Astrocyte of the hippocampus (primary cell): ENCODE measurements around the gene DNAH3.
"Not testable (repeated sequence)": the region's sequence is repeated elsewhere in the genome, so short reads cannot be mapped to it uniquely, and the experiment has no call there.

Experiments used
- DNase-seq: peaks from one replicate; pipeline ENCODE4 v3.0.0; 2011; ENCODE audit warnings: low read depth, low spot score

Gene DNAH3

GRCh38 chr16:21128991-21129390 lies 21.7 kb downstream of the DNAH3 start:
- DNase-seq: no peak

GRCh38 chr16:21126518-21126917 lies 24.1 kb downstream of the DNAH3 start:
- no peak for DNase-seq

DNA sequence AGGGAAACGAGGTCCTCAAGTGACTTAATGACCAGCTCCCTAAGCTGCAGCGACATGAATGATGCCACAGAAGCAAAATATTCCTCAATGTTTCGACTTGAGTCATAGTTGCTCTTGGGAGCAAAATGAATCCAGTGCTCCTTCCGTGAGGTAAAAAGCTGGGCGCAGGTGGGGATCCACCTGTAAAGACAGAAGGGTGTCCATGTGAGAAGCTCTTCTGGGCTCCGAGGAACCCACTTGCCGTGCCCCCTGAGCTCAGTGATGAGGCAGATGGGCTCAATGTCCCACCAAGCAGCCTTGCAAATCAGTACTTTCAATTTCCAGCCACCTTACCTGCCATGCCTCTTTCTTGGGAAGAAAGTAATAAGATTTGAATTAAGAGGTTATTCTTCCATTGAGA lies 25.5 kb downstream of the DNAH3 start:
- no peak for DNase-seq

- no peak for DNase-seq
These were observed 29.6 kb downstream of the DNAH3 start for GRCh38 chr16:21120976-21121520.

DNA sequence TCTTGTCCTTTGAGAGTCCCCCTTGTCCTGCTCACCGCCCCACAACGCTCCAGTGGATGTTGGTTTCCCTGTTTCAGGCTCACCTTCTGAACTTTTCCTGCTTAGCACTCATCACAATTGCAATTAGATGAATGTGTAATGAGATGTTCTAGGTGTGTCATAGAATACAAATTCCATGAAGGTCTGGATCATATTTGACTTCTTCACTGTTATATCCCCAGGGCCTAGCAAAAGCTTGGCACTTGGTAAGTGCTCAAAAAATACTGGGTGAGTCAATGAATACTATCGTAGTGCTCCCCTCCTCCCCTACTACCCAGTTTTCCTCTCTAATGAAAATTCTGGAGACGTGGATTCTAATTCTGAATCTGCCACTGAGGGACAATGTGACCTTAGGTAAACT lies 33.1 kb downstream of the DNAH3 start:
- DNase-seq: no peak

DNA sequence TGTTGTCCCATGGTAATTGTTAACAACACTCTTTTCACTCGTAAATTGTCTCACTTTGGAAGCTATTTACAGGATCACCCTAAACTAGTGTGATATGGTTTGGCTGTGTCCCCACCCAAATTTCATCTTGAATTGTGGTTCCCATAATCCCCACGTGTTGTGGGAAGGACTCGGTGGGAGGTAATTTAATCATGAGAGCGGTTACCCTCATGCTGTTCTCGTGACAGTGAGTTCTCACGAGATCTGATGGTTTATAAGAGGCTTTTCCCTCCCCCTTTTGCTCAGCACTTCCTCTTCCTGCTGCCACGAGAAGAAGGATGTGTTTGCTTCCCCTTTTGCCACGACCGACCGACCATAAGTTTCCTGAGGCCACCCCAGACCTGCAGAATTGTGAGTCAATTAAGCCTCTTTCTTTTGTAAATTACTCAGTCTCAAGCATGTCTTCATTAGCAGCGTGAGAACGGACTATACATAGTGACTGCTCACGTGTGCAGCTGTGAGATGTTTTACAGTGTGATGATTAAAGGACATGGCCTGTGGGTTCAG lies 34.4 kb downstream of the DNAH3 start:
- DNase-seq: no peak

DNA sequence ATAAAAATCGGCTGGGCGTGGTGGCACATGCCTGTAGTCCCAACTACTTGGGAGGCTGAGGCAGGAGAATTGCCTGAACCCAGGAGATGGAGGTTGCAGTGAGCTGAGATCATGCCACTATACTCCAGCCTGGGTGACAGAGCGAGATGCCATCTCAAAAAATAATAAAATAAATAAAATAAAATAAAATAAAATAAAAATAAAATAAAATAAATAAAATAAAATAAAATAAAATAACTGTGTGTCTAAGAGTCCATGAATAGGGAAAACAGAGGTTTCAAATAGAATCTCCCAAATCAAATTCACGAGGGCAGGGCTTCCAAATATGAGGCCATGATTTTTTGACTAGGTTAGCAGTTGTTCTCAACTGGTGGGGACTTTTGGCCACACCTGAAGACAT lies 35.1 kb downstream of the DNAH3 start:
- DNase-seq: not testable (repeated sequence)

DNA sequence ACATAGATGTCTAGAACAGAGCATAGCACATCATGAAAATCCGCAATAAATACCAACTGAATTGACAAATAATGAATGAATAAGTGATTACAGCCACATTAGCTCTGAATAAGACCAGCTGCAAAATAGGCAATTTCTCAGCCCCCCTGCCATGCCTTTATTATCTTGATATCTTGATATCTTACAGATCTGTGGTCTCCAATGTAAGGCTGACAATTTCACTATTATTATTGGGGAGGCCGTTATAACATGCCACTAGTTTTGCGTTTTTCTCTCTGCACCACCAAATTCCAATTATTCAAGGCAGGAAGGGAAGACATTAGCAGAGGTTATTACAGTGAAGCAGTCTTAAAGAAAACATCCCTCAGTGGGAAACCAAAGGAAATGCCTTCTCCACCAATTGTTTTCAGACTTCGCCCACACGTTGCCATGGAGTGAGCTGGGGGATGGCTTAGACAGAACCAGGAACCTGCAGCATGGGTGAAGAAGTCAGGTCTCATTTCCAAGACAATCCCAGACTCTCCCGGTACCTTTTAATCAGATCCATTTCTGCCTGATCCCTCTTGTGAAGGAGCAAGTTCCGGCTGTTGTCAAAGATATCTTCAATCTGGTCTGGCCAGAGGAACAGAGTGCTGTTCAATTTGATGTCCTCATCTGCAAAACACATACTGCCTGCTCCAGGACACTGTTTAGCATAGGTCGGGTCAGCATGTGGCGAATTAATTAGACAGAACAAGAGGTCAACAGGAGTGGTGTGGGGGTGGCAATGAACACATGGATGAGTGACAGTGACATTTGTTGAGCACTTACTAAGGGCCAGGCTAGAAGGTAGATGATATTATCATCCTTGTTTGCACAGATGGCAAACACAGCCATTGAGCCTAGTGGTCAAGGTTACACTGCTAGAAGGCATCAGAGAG lies 46.4 kb downstream of the DNAH3 start:
- peak; percentile 78 for DNase-seq

GRCh38 chr16:21101631-21102420 lies 48.8 kb downstream of the DNAH3 start:
- peak; percentile 31 for DNase-seq

DNA sequence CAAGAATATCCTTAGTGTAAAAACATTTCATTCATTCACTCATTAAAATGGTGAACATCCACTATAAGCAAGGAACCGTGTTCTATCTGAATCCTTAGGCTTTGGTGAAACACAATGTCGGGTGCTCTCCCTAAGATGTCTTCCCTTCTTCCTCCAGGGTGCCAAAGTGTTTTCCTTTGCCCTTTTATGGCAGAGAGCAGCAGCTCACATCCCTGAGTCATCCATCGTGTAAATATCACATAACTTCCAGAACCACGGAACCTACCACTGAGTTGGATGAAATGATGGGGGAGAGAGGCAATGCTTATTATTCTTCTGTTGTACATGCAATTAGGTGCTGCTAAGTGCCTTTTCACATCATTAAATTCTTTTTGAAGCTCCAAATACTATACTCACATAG lies 50.2 kb downstream of the DNAH3 start:
- peak; percentile 81 for DNase-seq

DNA sequence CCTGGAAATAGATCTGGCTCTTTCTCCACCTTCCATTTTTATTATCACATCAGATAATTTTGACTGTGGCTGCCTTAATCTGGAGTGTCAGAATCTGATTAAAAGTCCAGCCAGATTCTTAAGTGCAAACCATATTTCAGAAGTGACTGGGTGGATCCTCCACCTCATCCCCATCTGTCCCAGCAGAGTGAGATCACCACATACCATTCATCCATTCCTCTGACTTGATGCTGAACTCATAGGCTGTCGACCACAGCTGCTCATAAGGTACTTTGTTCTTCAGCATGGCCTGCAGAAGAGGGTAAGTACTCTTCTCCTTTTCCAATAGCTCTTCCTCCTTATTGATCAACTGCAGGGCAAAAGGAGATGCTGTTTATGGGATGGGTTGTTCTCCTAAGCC lies 53.5 kb downstream of the DNAH3 start:
- DNase-seq: peak; percentile 30

DNA sequence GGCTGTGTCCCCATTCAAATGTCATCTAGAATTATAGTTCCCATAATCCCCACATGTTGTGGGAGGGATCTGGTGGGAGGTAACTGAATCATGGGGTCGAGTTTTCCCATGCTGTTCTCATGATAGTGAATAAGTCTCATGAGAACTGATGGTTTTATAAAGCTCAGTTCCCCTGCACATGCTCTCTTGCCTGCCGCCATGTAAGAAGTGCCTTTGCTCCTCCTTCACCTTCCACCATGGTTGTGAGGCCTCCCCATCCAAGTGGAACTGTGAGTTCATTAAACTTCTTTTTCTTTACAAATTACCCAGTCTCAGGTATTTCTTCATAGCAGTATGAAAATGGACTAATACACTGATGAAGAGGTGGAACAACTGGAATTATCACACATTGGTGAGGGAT lies 55.9 kb downstream of the DNAH3 start:
- not testable (repeated sequence) for DNase-seq

DNA sequence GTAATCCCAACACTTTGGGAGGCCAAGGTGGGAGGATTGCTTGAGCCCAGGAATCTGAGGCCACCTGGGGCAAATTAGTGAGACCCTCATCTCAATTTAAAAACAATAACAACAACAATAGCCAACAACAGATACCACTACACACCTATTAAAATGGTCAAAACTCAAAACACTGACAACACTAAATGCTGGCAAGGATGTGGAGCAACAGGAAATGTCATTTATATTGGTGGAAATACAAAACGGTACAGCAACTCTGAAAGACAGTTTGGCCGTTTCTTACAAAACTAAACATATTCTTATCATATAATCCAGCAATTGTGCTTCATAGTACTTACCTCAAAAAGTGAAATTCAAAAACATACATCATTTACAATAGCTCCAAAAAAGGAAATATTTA lies 57.7 kb downstream of the DNAH3 start:
- no peak for DNase-seq

DNA sequence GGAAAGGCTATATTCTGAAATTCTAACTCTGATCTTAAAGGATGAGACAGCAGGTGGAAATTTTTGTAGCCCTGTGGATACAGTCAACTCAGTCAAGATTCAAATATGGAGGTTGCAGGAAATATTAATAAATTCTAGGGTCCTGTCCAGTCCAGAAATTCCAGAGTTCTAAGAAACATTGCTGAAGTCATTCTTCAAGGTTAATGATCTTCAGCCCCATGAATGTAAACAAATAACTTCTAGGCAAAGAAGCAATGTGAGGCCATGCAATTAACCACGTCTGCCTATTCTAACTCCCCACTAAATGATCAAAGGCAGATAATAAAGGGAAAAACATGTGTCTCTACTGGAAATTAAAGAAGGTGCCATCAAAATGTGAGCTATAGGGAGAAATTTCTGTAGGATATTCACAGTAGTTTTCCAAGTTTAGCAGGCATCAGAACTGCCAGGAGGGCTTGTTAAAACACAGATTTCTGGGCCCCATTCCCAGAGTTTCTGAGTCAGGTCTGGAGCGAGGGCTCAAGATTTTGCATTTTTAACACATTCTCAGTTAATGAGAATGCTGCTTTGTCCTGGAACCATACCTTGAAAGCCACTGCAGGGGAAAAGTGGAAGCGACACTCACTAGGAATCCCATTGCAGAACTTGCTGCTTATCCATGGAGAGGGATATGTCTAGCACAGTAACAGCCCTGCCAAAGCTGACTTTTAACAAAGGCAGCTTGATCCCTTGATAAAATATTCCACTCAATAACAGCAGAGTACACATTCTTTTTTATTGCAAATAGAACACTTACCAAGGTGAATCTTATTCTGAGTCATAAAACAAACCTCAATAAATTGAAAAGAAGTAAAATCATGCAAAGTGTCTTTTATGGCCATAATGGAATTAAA lies 61.8 kb downstream of the DNAH3 start:
- DNase-seq: peak; percentile 90

DNA sequence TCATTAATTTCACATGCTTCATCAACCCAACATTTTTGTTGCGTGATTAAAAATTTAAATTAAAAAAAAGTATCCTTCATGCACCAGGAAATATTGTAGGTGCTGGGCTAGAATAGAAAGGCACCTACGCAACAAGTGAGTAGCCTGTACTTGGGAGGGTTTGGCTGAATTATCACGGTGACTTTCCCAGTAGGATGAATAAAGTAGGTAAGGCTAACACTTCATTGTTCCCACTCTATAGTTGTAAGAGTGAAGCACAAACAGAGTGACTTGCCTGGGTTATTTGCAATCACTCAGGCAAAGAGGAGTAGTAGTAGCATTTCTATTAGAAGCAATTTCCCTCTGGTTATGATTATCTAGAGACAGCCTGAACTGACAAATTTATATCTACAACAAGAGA lies 62.5 kb downstream of the DNAH3 start:
- DNase-seq: no peak

- DNase-seq: no peak
These were observed 65.9 kb downstream of the DNAH3 start for GRCh38 chr16:21084631-21085225.

DNA sequence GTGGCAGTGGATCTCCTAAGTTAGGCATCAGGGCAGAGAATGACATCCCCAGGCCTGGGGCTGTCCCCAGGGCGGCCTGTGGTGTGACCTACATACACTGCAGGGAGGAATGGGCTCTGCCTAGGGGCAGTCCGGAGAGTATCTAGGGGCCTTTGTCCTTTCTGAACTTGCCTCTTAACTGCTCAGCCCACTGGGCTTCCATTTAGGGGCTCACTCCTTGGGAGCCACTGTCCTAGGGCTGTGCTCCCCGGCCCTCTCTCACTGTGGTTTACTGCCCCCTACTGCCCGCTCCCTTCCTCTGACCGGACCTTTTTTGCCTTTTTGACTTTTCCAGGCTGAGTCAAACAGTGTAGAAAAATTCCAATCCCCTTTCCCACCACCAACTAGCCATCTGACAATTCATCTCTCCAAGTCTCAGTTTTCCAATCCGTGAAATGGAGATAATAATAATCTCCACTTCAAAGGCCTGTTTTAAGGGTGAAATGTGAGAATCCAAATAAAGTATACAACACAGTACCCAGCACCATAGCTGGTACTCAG lies 66.8 kb downstream of the DNAH3 start:
- peak; percentile 68 for DNase-seq

DNA sequence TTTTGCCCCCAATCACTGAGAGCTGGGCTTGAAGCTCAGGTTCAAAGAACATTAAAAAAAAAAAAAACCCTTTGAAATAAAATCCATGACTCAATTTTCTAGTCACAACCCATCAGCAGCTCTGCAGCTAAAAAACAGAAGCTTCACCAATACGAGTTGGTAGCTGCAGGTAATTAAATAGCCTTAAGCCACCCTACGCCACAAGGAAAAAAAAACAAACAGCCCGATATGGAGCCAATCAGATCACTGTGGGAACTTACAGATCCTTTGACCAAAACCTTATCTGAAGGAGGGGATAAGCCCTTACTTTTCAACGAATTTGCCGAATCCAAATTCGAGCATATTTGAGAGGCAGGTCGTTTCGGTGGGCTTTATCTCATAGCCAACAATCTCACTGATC lies 69.3 kb downstream of the DNAH3 start:
- no peak for DNase-seq

- no peak for DNase-seq
These were observed 72.1 kb downstream of the DNAH3 start for GRCh38 chr16:21078563-21078962.

GRCh38 chr16:21076186-21076883 lies 74.3 kb downstream of the DNAH3 start:
- DNase-seq: no peak
